ENCODE data around the gene KRTAP4-7.

DNA sequence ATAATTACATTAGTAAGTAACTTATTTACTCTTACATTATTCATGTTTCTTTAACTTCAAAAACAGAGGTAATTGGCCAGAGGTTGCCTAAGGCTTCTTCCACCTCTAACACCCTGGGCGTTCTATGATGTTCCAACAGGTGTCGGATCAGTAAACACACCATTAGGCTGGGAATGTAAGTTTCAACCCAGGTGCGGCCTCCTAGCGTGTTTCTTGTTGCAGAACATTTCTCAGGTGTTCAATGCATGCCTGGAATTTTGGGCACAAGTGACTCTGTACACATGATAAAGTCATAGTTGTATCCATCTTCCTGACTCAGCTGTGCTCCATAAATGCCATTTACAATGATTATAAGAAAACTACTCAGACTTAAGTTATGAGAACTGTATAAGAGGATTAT, 29.9 kb upstream of the KRTAP4-7 start:
- TF ChIP-seq EZH2phosphoT487 (IDR thresholded peaks at IDR 0.05; ENCODE audit: insufficient read depth, low read depth) = no peak
- no peak for TF ChIP-seq EZH2 (IDR thresholded peaks at IDR 0.05; ENCODE audit: insufficient read depth, poor library complexity, severe bottlenecking)
